Nephron progenitor cell (in vitro differentiated cells): ENCODE data around the gene DAGLB.

Source experiments
- DNase-seq: peaks from one replicate; pipeline ENCODE4 v3.0.0; 2021
- H3K27ac Mint-ChIP-seq: 2 replicates; pipeline ENCODE4 v1.8.0; 2021; ENCODE audit warnings: mild to moderate bottlenecking, moderate library complexity, mixed read lengths
- H3K27me3 Mint-ChIP-seq: 2 replicates; pipeline ENCODE4 v1.8.0; 2021; ENCODE audit warnings: mild to moderate bottlenecking, low read depth, mixed read lengths; ENCODE audit not compliant: poor library complexity
- H3K36me3 Mint-ChIP-seq: 2 replicates; pipeline ENCODE4 v1.8.0; 2021; ENCODE audit warnings: low read depth, mixed read lengths
- H3K4me1 Mint-ChIP-seq: 2 replicates; pipeline ENCODE4 v1.8.0; 2021; ENCODE audit warnings: mixed read lengths
- H3K4me3 Mint-ChIP-seq: 2 replicates; pipeline ENCODE4 v1.8.0; 2021; ENCODE audit warnings: mild to moderate bottlenecking, moderate library complexity, mixed read lengths
- H3K9me3 Mint-ChIP-seq: 2 replicates; pipeline ENCODE4 v1.8.0; 2021; ENCODE audit warnings: mild to moderate bottlenecking, moderate library complexity, mixed read lengths
- TF ChIP-seq, protein P1 (sequence below): fragments of 200-600 bp; sonication (generic); IDR thresholded peaks from 2 replicates; pipeline ENCODE4 v1.5.0; 2021; ENCODE audit warnings: antibody characterized with exemption

DAGLB gene

DNA sequence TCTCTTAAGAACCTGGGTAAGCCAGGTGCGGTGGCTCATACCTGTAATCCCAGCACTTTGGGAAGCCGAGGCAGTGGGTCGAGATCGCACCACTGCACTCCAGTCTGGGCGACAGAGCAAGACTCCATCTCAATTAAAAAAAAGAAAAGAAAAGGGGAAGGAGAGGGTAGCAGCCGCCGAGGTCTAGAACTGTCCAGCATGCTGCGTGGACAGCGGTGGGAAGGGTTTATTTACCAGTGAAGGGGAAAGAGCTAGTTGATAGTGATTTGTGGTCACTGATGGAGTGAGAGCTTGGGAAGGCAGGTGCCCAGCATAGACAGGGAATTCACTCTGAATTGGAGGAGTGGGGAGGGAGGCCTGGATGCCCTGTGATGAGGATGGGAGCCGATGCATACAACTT, 43.4 kb upstream of the DAGLB start:
- Mint-ChIP-seq H3K36me3 (no peaks in the 10 kb centered on the region), H3K4me3 (no peak overlapping the region), H3K27ac (no peak overlapping the region), H3K27me3 (peaks cover 27% of the 10 kb centered on the region), H3K9me3 (peaks cover 21% of the 10 kb centered on the region), H3K4me1 (no peaks in the 10 kb centered on the region)
- DNase-seq: no peak
- TF ChIP-seq, protein P1, sequence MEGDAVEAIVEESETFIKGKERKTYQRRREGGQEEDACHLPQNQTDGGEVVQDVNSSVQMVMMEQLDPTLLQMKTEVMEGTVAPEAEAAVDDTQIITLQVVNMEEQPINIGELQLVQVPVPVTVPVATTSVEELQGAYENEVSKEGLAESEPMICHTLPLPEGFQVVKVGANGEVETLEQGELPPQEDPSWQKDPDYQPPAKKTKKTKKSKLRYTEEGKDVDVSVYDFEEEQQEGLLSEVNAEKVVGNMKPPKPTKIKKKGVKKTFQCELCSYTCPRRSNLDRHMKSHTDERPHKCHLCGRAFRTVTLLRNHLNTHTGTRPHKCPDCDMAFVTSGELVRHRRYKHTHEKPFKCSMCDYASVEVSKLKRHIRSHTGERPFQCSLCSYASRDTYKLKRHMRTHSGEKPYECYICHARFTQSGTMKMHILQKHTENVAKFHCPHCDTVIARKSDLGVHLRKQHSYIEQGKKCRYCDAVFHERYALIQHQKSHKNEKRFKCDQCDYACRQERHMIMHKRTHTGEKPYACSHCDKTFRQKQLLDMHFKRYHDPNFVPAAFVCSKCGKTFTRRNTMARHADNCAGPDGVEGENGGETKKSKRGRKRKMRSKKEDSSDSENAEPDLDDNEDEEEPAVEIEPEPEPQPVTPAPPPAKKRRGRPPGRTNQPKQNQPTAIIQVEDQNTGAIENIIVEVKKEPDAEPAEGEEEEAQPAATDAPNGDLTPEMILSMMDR: no peak

DNA sequence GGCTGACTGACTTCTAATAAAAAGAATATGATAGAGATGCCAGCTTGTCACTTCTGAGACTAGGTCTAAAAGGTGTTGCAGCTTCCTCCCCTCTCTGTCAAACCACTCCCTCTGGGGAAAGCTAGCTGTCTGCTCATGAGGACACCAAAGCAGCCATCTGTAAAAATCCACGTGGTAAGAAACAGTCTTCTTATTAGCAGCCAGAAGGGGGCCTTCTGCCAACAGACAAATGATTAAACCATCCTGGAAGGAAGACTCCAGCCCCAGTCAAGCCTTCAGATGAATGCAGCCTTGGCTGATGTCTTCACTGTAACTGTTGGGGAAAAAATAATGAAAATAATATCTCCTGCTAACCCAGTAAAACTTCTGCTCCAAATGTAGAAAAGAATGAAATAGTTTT, 41.9 kb upstream of the DAGLB start:
- H3K9me3 Mint-ChIP-seq: peaks cover 28% of the 10 kb centered on the region
- TF ChIP-seq, protein P1: no peak
- peaks cover 3% of the 10 kb centered on the region for H3K36me3 Mint-ChIP-seq
- DNase-seq: no peak
- H3K27ac Mint-ChIP-seq: no peak overlapping the region
- H3K4me3 Mint-ChIP-seq: no peak overlapping the region
- H3K27me3 Mint-ChIP-seq: peaks cover 31% of the 10 kb centered on the region
- H3K4me1 Mint-ChIP-seq: peaks cover under 1% of the 10 kb centered on the region

DNA sequence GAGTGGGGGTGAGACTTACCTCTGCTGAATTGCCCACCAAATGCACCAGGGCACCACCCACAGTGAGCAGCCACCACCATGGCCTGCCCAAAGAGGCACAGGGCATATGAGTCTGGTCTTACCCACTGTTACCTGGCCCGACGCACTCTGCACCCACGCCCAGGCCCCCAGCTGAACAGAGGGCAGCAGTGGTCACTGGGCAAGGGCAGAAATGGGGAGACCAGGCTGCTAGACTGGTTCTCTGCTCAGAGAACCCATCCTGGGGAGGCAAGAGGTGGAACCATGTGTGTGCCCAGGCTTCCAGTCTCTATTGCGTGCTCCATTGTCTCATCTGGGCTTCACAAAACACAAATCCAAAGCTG, 39.4 kb upstream of the DAGLB start:
- peaks cover 33% of the 10 kb centered on the region for H3K9me3 Mint-ChIP-seq
- peaks cover 5% of the 10 kb centered on the region for H3K36me3 Mint-ChIP-seq
- no peak overlapping the region for H3K27ac Mint-ChIP-seq
- TF ChIP-seq, protein P1: no peak
- peaks cover 28% of the 10 kb centered on the region for H3K27me3 Mint-ChIP-seq
- H3K4me3 Mint-ChIP-seq: no peak overlapping the region
- DNase-seq: no peak
- peaks cover 10% of the 10 kb centered on the region for H3K4me1 Mint-ChIP-seq

DNA sequence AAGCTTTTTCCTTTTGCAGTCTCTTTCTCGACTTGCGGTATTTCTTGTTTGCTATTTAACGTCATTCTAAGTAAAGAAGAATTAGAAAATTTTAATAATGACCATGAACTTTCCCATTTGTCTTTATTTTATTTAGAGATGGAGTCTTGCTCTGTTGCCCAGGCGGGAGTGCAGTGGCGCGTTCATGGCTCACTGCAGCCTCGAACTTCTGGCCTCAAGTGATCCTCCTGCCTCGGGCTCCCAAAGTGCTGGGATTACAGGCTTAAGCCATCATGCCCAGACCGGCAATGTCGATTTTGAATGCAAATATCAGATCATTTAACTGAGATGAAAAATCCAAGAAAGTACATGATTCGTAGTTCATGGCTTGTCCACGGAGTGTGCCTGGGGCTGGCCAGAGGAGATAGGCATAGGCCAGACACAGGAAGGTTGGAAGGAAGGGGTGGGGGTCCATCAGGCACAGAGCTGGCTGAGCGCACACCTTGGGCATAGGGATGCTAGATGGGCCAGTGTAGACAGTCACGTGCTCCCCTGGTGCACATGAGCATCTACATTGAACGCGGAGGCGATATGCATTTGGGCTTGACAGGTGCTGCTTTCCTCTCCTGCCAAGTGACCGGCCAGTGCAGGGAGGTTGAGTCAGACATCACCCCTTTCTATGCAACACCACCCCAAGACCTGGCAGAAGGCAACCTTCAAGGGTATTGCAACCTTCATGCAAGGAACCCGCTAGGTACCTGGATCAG, 38.9 kb upstream of the DAGLB start:
- Mint-ChIP-seq H3K4me3 (no peak overlapping the region), H3K9me3 (peaks cover 33% of the 10 kb centered on the region), H3K27ac (no peak overlapping the region), H3K36me3 (peaks cover 6% of the 10 kb centered on the region), H3K4me1 (peaks cover 12% of the 10 kb centered on the region), H3K27me3 (peaks cover 24% of the 10 kb centered on the region)
- TF ChIP-seq, protein P1: no peak
- DNase-seq: no peak

DNA sequence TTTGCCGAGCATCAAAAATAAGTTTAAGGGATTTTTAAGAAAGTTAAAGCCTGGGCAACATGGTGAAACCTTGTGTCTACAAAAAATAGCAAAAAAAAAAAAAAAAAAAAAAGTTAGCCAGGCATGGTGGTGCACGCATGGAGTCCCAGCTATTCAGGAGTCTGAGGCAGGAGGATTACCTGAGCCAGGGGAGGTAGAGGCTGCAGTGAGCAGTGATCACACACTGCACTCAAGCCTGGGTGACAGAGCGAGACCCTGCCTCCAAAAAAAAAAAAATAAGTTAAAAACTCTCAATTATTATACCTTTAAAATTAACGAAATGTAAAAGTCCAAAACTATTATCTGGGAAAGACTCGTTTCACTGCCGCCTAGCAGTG, 35.0 kb upstream of the DAGLB start:
- peaks cover 26% of the 10 kb centered on the region for H3K36me3 Mint-ChIP-seq
- TF ChIP-seq, protein P1: no peak

DNA sequence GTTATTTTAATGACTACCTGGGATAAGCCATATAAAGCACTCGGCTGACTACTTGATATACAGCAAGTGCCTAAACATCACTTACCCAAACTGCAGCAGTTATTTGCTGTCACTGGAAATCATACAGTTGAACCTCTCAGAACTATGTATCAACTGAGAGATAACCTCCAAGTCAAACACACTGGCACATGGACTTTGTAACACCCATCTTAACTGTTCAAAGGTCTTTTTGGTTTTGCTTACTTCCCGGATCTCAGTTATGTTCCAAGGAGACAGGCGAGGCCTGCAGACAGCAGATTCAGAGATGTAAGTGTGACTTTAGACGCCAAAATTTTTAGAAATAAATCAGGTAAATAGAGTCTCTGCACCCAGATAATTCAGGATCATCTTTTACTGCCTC, 34.6 kb upstream of the DAGLB start:
- Mint-ChIP-seq H3K36me3 (peaks cover 26% of the 10 kb centered on the region), H3K27ac (no peak overlapping the region), H3K27me3 (peaks cover 12% of the 10 kb centered on the region), H3K9me3 (peaks cover 17% of the 10 kb centered on the region), H3K4me3 (peak overlapping the region; percentile 92), H3K4me1 (peaks cover 45% of the 10 kb centered on the region)
- DNase-seq: no peak
- TF ChIP-seq, protein P1: no peak

More for the DNA sequence above, 35.0 kb upstream of the DAGLB start:
- peaks cover 17% of the 10 kb centered on the region for H3K9me3 Mint-ChIP-seq
- peak overlapping the region; percentile 96 for H3K27ac Mint-ChIP-seq
- no peak for DNase-seq
- H3K4me1 Mint-ChIP-seq: peaks cover 41% of the 10 kb centered on the region
- H3K4me3 Mint-ChIP-seq: peak overlapping the region; percentile 92
- peaks cover 12% of the 10 kb centered on the region for H3K27me3 Mint-ChIP-seq
